SU-DHL-6 (cell line): ENCODE results near the gene CMBL.

Experiments used
- H2AFZ ChIP-seq: fragments of 200-600 bp; sonication (generic); 2 replicates; pipeline ENCODE4 v1.6.1; 2014; ENCODE audit warnings: low read depth, mild to moderate bottlenecking, moderate library complexity, mixed read lengths, antibody characterized with exemption, low read length; ENCODE audit not compliant: severe bottlenecking
- H3F3A ChIP-seq: fragments of 200-600 bp; shearing (Covaris generic); 2 replicates; pipeline ENCODE4 v1.6.0; 2016; ENCODE audit warnings: antibody characterized with exemption, mild to moderate bottlenecking; ENCODE audit not compliant: insufficient read depth
- H3K27ac ChIP-seq: fragments of 200-600 bp; sonication (generic); 2 replicates; pipeline ENCODE4 v1.5.1; 2016; ENCODE audit warnings: low read depth, mild to moderate bottlenecking, low read length, moderate library complexity, mixed read lengths
- H3K27me3 ChIP-seq: fragments of 200-600 bp; sonication (generic), shearing (Covaris generic); 2 replicates; pipeline ENCODE4 v1.6.0; 2014; ENCODE audit warnings: mild to moderate bottlenecking, low read length
- H3K36me3 ChIP-seq: fragments of 200-600 bp; sonication (generic); 2 replicates; pipeline ENCODE4 v1.6.1; 2014; ENCODE audit warnings: mild to moderate bottlenecking, low read length, mixed read lengths
- H3K4me2 ChIP-seq: fragments of 300-600, 200-600 bp; shearing (Covaris generic), sonication (generic); 2 replicates; pipeline ENCODE4 v1.6.0; 2014; ENCODE audit warnings: low read length, low read depth, mild to moderate bottlenecking; ENCODE audit not compliant: poor library complexity, severe bottlenecking
- H3K4me3 ChIP-seq: fragments of 200-600 bp; sonication (generic); 2 replicates; pipeline ENCODE4 v1.5.1; 2014; ENCODE audit warnings: antibody characterized with exemption, low read length, mild to moderate bottlenecking, mixed read lengths; ENCODE audit not compliant: insufficient read depth, poor library complexity, severe bottlenecking
- H3K79me2 ChIP-seq: fragments of 200-600 bp; sonication (generic); 2 replicates; pipeline ENCODE4 v1.6.1; 2014; ENCODE audit warnings: mild to moderate bottlenecking, low read length, moderate library complexity; ENCODE audit not compliant: insufficient read depth
- H3K9ac ChIP-seq: fragments of 200-600 bp; sonication (generic); 2 replicates; pipeline ENCODE4 v1.7.0; 2014; ENCODE audit warnings: mild to moderate bottlenecking, low read length
- H3K9me2 ChIP-seq: fragments of 200-600 bp; sonication (generic); replicated peaks from 2 replicates; pipeline ENCODE4 v1.6.1; 2014; ENCODE audit warnings: low read length; ENCODE audit not compliant: insufficient read depth
- H3K9me3 ChIP-seq: fragments of 200-600 bp; sonication (generic); 2 replicates; pipeline ENCODE4 v1.6.1; 2014; ENCODE audit warnings: low read length, mixed read lengths; ENCODE audit not compliant: insufficient read depth
- H4K20me1 ChIP-seq: fragments of 200-600 bp; sonication (generic); 2 replicates; pipeline ENCODE4 v1.6.1; 2014; ENCODE audit warnings: low read depth, mild to moderate bottlenecking, antibody characterized with exemption, low read length, moderate library complexity, mixed read lengths
- CTCF ChIP-seq: fragments of 200-600 bp; sonication (generic); IDR thresholded peaks from one replicate; pipeline ENCODE4 v1.5.1; 2017; ENCODE audit warnings: antibody characterized with exemption, mild to moderate bottlenecking, low read length, moderate library complexity; ENCODE audit not compliant: insufficient read depth, poor library complexity, severe bottlenecking
- EZH2phosphoT487 ChIP-seq: fragments of 200-600 bp; sonication (generic), shearing (Covaris generic); conservative IDR thresholded peaks from 2 replicates; pipeline ENCODE4 v1.6.1; 2018; ENCODE audit warnings: mild to moderate bottlenecking, antibody characterized with exemption, low read length, moderate library complexity, mixed read lengths

CMBL gene

GRCh38 chr5:10289353-10289752, 18.3 kb downstream of the CMBL start:
- Histone ChIP-seq H4K20me1 (no peaks in the 10 kb centered on the region), H2AFZ (no peak overlapping the region), H3K36me3 (no peaks in the 10 kb centered on the region), H3K9ac (no peak overlapping the region), H3F3A (0 out of 2 replicates have a peak, but pooled peaks cover 3% of the 10 kb centered on the region), H3K4me2 (no peak overlapping the region), H3K79me2 (no peaks in the 10 kb centered on the region), H3K27me3 (no peaks in the 10 kb centered on the region), H3K4me3 (no peak overlapping the region), H3K9me2 (no peaks in the 10 kb centered on the region), H3K9me3 (no peaks in the 10 kb centered on the region), H3K27ac (no peak overlapping the region)
- TF ChIP-seq EZH2phosphoT487 (no peak), CTCF (no peak)

- no peak overlapping the region for H3K9ac ChIP-seq
- no peaks in the 10 kb centered on the region for H4K20me1 ChIP-seq
- H3K27me3 ChIP-seq = no peaks in the 10 kb centered on the region
- TF ChIP-seq CTCF (no peak), EZH2phosphoT487 (no peak)
- H3K79me2 ChIP-seq = no peaks in the 10 kb centered on the region
- H3K27ac ChIP-seq = no peak overlapping the region
- no peaks in the 10 kb centered on the region for H3K9me3 ChIP-seq
- no peaks in the 10 kb centered on the region for H3K36me3 ChIP-seq
- H3K9me2 ChIP-seq = no peaks in the 10 kb centered on the region
- no peak overlapping the region for H2AFZ ChIP-seq
- 0 out of 2 replicates have a peak, but pooled peaks cover 3% of the 10 kb centered on the region for H3F3A ChIP-seq
- peak overlapping the region; percentile 45 for H3K4me2 ChIP-seq
- no peak overlapping the region for H3K4me3 ChIP-seq
Observed at GRCh38 chr5:10288592-10289219, 19.0 kb downstream of the CMBL start.

- no peaks in the 10 kb centered on the region for H3K79me2 ChIP-seq
- no peaks in the 10 kb centered on the region for H4K20me1 ChIP-seq
- H3K9me3 ChIP-seq = no peaks in the 10 kb centered on the region
- H2AFZ ChIP-seq = no peak overlapping the region
- H3F3A ChIP-seq = 0 out of 2 replicates have a peak, but pooled peaks cover 3% of the 10 kb centered on the region
- H3K9ac ChIP-seq = no peak overlapping the region
- H3K4me3 ChIP-seq = no peak overlapping the region
- TF ChIP-seq CTCF (no peak), EZH2phosphoT487 (no peak)
- H3K4me2 ChIP-seq = no peak overlapping the region
- H3K36me3 ChIP-seq = no peaks in the 10 kb centered on the region
- no peaks in the 10 kb centered on the region for H3K9me2 ChIP-seq
- H3K27ac ChIP-seq = no peak overlapping the region
- H3K27me3 ChIP-seq = no peaks in the 10 kb centered on the region
Observed at GRCh38 chr5:10286862-10287227, 20.9 kb downstream of the CMBL start.
